ENCODE results near the gene DNMT3A. TPM values are rescaled to one million over a fixed set of nuclear protein-coding genes. Genes with fewer than 3 reads are reported as not detected.

DNMT3A gene
- total and polyA plus RNA-seq, 2 donors (not counting 3 experiments of a cell fraction or from before 2014, with no cell fraction given) = 23.3 to 71.7 TPM

GRCh38 chr2:25375371-25375988 lies 33.8 kb upstream of the DNMT3A start:
- TF ChIP-seq MYC (IDR thresholded peaks at IDR 0.05; ENCODE audit: low read depth, low read length) = no peak
- TF ChIP-seq, protein P1, sequence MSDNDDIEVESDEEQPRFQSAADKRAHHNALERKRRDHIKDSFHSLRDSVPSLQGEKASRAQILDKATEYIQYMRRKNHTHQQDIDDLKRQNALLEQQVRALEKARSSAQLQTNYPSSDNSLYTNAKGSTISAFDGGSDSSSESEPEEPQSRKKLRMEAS (IDR thresholded peaks at IDR 0.05; ENCODE audit: insufficient read depth, insufficient read length) = no peak
- no peak for TF ChIP-seq CTCF (IDR thresholded peaks at IDR 0.05; ENCODE audit: extremely low read depth in 1 of 2, insufficient read depth in 1 of 2, low read depth in 1 of 2, low read length in 2 of 2)
- no TSS peak for BruUV-seq (replicated peaks)
- H3K4me1 ChIP-seq (ENCODE audit: control insufficient read depth, extremely low read depth, insufficient read depth, low read length) = peaks cover 11% of the 10 kb centered on the region
- no peaks in the 10 kb centered on the region for H3K36me3 ChIP-seq (ENCODE audit: control insufficient read depth in 2 of 2, extremely low read depth in 1 of 2, insufficient read depth in 2 of 2, low read length in 2 of 2)
- CTCF ChIA-PET = interaction anchor here (1.2 to 4.7 kb wide), 10 partner anchors 10 to 289 kb away, joined by 3 to 55 read pairs (median 8); partner anchors contain the start of gene DNMT3A
- intact Hi-C loops (cut with micrococcal nuclease) (loop anchor here (5.0 kb wide), 1 partner anchor 287 kb away; no protein-coding TSS in a partner anchor), dilution Hi-C loops (cut with MboI; ENCODE audit: extremely low pct_ligation_motif_present, low sequenced_read_pairs) (no loop called here)
- DNase-seq (ENCODE audit: low read depth, low spot score) (no peak), FAIRE-seq (no peak)
- H3K27me3 ChIP-seq (ENCODE audit: control insufficient read depth in 2 of 2, insufficient read depth in 2 of 2, low read length in 2 of 2) = peaks cover 0 to 2% of the 10 kb centered on the region in 2 experiments
- no peaks in the 10 kb centered on the region for H4K20me1 ChIP-seq (replicated peaks; ENCODE audit: control insufficient read depth, extremely low read depth, insufficient read depth, low read length)
- no peak overlapping the region for H3K9ac ChIP-seq (replicated peaks; ENCODE audit: extremely low read depth, insufficient read depth, low read length)
- POLR2A ChIA-PET = no interaction called here
- no peak overlapping the region for H3K4me2 ChIP-seq (ENCODE audit: insufficient read depth, low read length)
- no peaks in the 10 kb centered on the region for H3K9me1 ChIP-seq (replicated peaks; ENCODE audit: control insufficient read depth, extremely low read depth, insufficient read depth, low read length)
- H3K79me2 ChIP-seq (ENCODE audit: control insufficient read depth, insufficient read depth, low read length) = no peaks in the 10 kb centered on the region
- no peaks in the 10 kb centered on the region for H3K9me3 ChIP-seq (replicated peaks; ENCODE audit: control insufficient read depth, insufficient read depth, low read length)
- H2AFZ ChIP-seq (ENCODE audit: low read depth, low read length) = no peak overlapping the region
- no peak overlapping the region for H3K4me3 ChIP-seq (replicated peaks in 1 of 3; ENCODE audit: insufficient read depth in 1 of 3, low read depth in 1 of 3, low read length in 3 of 3)
- H3K27ac ChIP-seq (ENCODE audit: insufficient read depth, low read depth, low read length) = no peak overlapping the region

DNA sequence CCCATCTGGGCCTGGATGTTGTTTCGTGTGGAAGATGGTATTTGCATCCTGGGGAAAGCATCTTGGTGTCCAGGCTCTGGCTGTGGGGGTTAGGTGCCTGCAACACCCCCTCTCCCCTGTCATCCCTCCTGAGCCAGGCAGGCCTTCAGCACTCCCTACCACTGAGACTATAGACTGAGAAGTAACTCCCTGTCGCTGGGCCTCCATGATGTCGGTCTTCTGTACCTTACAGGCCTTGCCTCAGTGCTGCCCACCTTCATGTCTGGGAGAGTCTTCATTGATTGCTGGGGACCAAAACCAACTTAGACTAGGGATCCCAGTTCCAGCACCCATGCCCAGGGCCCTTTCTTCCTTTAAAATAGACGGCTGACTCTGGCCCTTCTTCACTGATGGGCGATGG lies 33.1 kb upstream of the DNMT3A start:
- H3K9ac ChIP-seq (replicated peaks; ENCODE audit: extremely low read depth, insufficient read depth, low read length) = no peak overlapping the region
- BruUV-seq (replicated peaks) = no TSS peak
- no peaks in the 10 kb centered on the region for H3K36me3 ChIP-seq (ENCODE audit: control insufficient read depth in 2 of 2, extremely low read depth in 1 of 2, insufficient read depth in 2 of 2, low read length in 2 of 2)
- H3K4me3 ChIP-seq (replicated peaks in 1 of 3; ENCODE audit: insufficient read depth in 1 of 3, low read depth in 1 of 3, low read length in 3 of 3) = no peak overlapping the region
- FAIRE-seq (no peak), DNase-seq (ENCODE audit: low read depth, low spot score) (no peak)
- peaks cover 11% of the 10 kb centered on the region for H3K4me1 ChIP-seq (ENCODE audit: control insufficient read depth, extremely low read depth, insufficient read depth, low read length)
- H3K27me3 ChIP-seq (ENCODE audit: control insufficient read depth in 2 of 2, insufficient read depth in 2 of 2, low read length in 2 of 2) = peaks cover 0 to 2% of the 10 kb centered on the region in 2 experiments
- no peaks in the 10 kb centered on the region for H3K9me1 ChIP-seq (replicated peaks; ENCODE audit: control insufficient read depth, extremely low read depth, insufficient read depth, low read length)
- no peaks in the 10 kb centered on the region for H3K79me2 ChIP-seq (ENCODE audit: control insufficient read depth, insufficient read depth, low read length)
- TF ChIP-seq FOS (IDR thresholded peaks at IDR 0.05; ENCODE audit: borderline replicate concordance, insufficient read depth, low read length) (no peak), JUN (IDR thresholded peaks at IDR 0.05; ENCODE audit: borderline replicate concordance, insufficient read depth, insufficient read length, low read depth) (no peak), GATA2 (IDR thresholded peaks at IDR 0.05; ENCODE audit: insufficient read depth, insufficient read length, low read depth, low read length) (no peak), EZH2 (IDR thresholded peaks at IDR 0.05; ENCODE audit: borderline replicate concordance, low read depth, low read length, severe bottlenecking) (no peak), POLR2A (IDR thresholded peaks at IDR 0.05; ENCODE audit: low read depth, low read length) (no peak), CTCF (IDR thresholded peaks at IDR 0.05; ENCODE audit: extremely low read depth in 1 of 2, insufficient read depth in 1 of 2, low read depth in 1 of 2, low read length in 2 of 2) (no peak), POLR2AphosphoS5 (IDR thresholded peaks at IDR 0.05; ENCODE audit: insufficient read depth, low read depth, low read length) (no peak), MYC (IDR thresholded peaks at IDR 0.05; ENCODE audit: low read depth, low read length) (no peak)
- TF ChIP-seq, protein P1 (IDR thresholded peaks at IDR 0.05; ENCODE audit: insufficient read depth, insufficient read length) = no peak
- intact Hi-C loops (cut with micrococcal nuclease) = loop anchor here (5.0 kb wide), 1 partner anchor 287 kb away; no protein-coding TSS in a partner anchor
- no peaks in the 10 kb centered on the region for H4K20me1 ChIP-seq (replicated peaks; ENCODE audit: control insufficient read depth, extremely low read depth, insufficient read depth, low read length)
- no peak overlapping the region for H2AFZ ChIP-seq (ENCODE audit: low read depth, low read length)
- H3K4me2 ChIP-seq (ENCODE audit: insufficient read depth, low read length) = no peak overlapping the region
- no peak overlapping the region for H3K27ac ChIP-seq (ENCODE audit: insufficient read depth, low read depth, low read length)
- ChIA-PET CTCF (interaction anchor here (1.7 to 4.7 kb wide), 5 partner anchors 9 to 290 kb away, joined by 4 to 55 read pairs (median 15); no protein-coding TSS in a partner anchor), POLR2A (no interaction called here)
- dilution Hi-C loops (cut with MboI; ENCODE audit: extremely low pct_ligation_motif_present, low sequenced_read_pairs) = no loop called here
- no peaks in the 10 kb centered on the region for H3K9me3 ChIP-seq (replicated peaks; ENCODE audit: control insufficient read depth, insufficient read depth, low read length)
